GM23338 (cell line): ENCODE data around the gene PSMB10. TPM values are rescaled to one million over a fixed set of nuclear protein-coding genes. Genes with fewer than 3 reads are reported as not detected.

ENCODE experiments used
- CREB1 ChIP-seq: fragments of 250-450 bp; sonication (Bioruptor Pico); IDR thresholded peaks from 2 replicates; pipeline ENCODE4 v1.5.0; 2020; ENCODE audit warnings: low read depth, mild to moderate bottlenecking, moderate library complexity
- EZH2phosphoT487 ChIP-seq: fragments of 200-600 bp; sonication (generic); IDR thresholded peaks from one replicate; pipeline ENCODE4 v1.8.1; 2018; ENCODE audit warnings: antibody characterized with exemption; ENCODE audit not compliant: unreplicated experiment
- NANOG ChIP-seq: IDR thresholded peaks from 2 replicates; pipeline ENCODE4 v1.6.1; 2016; ENCODE audit warnings: antibody characterized with exemption, borderline replicate concordance
- STAT1 ChIP-seq: IDR thresholded peaks from one replicate; pipeline ENCODE4 v1.6.1; 2016; ENCODE audit warnings: antibody characterized with exemption; ENCODE audit not compliant: unreplicated experiment
- ZNF114 ChIP-seq: fragments of 250-450 bp; sonication (Bioruptor Pico); IDR thresholded peaks from 2 replicates; pipeline ENCODE4 v1.5.0; 2020; ENCODE audit warnings: mild to moderate bottlenecking, moderate library complexity
- ZNF331 ChIP-seq: fragments of 250-450 bp; sonication (Bioruptor Pico); IDR thresholded peaks from 2 replicates; pipeline ENCODE4 v1.5.0; 2020; ENCODE audit warnings: low read depth, mild to moderate bottlenecking, moderate library complexity
- polyA plus RNA-seq: library from polyadenylated mRNA; unstranded; fragments of >200 nt; fragmentation: Nextera tagmentation; extraction: Ambion mirVana; gene quantifications from 2 replicates; pipeline ENCODE4 v1.2.1, GENCODE V29; 2016
- total RNA-seq: library from RNA; depleted of rRNA; stranded (reverse); fragments of >200 nt; shearing (Covaris generic); gene quantifications from 2 replicates; pipeline ENCODE4 v1.2.3, GENCODE V29; 2014
- TF ChIP-seq, protein P1 (sequence below): fragments of 250-450 bp; sonication (Bioruptor Pico); IDR thresholded peaks from 2 replicates; pipeline ENCODE4 v1.5.0; 2020; ENCODE audit warnings: mild to moderate bottlenecking, moderate library complexity
- TF ChIP-seq, protein P2 (sequence below): IDR thresholded peaks from 2 replicates; pipeline ENCODE4 v1.6.1; 2016; ENCODE audit warnings: antibody characterized with exemption
- TF ChIP-seq, protein P3 (sequence below): IDR thresholded peaks from one replicate; pipeline ENCODE4 v1.6.1; 2018; ENCODE audit warnings: antibody characterized with exemption; ENCODE audit not compliant: unreplicated experiment

The PSMB10 gene
- total and polyA plus RNA-seq, 2 experiments from 2014 or later, result 27.5 to 114 TPM

DNA sequence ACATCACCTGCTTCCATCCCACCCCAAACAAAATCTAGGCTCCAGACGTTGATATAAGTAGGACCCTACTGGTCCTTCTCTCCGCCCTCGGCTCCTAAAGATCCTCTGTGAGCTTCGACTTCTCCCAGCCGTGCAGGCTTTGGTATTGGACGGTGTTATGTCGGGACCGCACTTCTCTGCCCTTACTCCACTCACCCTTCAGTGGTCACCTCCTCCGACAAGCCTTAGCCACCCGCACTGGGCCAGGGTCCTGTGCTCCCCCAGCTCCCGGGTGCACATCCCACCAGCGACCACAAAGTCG lies 1.6 kb downstream of the PSMB10 start (continued):
- TF ChIP-seq, protein P1, sequence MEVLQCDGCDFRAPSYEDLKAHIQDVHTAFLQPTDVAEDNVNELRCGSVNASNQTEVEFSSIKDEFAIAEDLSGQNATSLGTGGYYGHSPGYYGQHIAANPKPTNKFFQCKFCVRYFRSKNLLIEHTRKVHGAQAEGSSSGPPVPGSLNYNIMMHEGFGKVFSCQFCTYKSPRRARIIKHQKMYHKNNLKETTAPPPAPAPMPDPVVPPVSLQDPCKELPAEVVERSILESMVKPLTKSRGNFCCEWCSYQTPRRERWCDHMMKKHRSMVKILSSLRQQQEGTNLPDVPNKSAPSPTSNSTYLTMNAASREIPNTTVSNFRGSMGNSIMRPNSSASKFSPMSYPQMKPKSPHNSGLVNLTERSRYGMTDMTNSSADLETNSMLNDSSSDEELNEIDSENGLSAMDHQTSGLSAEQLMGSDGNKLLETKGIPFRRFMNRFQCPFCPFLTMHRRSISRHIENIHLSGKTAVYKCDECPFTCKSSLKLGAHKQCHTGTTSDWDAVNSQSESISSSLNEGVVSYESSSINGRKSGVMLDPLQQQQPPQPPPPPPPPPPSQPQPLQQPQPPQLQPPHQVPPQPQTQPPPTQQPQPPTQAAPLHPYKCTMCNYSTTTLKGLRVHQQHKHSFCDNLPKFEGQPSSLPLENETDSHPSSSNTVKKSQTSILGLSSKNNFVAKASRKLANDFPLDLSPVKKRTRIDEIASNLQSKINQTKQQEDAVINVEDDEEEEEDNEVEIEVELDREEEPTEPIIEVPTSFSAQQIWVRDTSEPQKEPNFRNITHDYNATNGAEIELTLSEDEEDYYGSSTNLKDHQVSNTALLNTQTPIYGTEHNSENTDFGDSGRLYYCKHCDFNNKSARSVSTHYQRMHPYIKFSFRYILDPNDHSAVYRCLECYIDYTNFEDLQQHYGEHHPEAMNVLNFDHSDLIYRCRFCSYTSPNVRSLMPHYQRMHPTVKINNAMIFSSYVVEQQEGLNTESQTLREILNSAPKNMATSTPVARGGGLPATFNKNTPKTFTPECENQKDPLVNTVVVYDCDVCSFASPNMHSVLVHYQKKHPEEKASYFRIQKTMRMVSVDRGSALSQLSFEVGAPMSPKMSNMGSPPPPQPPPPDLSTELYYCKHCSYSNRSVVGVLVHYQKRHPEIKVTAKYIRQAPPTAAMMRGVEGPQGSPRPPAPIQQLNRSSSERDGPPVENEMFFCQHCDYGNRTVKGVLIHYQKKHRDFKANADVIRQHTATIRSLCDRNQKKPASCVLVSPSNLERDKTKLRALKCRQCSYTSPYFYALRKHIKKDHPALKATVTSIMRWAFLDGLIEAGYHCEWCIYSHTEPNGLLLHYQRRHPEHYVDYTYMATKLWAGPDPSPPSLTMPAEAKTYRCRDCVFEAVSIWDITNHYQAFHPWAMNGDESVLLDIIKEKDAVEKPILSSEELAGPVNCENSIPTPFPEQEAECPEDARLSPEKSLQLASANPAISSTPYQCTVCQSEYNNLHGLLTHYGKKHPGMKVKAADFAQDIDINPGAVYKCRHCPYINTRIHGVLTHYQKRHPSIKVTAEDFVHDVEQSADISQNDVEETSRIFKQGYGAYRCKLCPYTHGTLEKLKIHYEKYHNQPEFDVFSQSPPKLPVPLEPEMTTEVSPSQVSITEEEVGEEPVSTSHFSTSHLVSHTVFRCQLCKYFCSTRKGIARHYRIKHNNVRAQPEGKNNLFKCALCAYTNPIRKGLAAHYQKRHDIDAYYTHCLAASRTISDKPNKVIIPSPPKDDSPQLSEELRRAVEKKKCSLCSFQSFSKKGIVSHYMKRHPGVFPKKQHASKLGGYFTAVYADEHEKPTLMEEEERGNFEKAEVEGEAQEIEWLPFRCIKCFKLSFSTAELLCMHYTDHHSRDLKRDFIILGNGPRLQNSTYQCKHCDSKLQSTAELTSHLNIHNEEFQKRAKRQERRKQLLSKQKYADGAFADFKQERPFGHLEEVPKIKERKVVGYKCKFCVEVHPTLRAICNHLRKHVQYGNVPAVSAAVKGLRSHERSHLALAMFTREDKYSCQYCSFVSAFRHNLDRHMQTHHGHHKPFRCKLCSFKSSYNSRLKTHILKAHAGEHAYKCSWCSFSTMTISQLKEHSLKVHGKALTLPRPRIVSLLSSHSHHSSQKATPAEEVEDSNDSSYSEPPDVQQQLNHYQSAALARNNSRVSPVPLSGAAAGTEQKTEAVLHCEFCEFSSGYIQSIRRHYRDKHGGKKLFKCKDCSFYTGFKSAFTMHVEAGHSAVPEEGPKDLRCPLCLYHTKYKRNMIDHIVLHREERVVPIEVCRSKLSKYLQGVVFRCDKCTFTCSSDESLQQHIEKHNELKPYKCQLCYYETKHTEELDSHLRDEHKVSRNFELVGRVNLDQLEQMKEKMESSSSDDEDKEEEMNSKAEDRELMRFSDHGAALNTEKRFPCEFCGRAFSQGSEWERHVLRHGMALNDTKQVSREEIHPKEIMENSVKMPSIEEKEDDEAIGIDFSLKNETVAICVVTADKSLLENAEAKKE, result no peak
- no peak for TF ChIP-seq NANOG
- TF ChIP-seq EZH2phosphoT487, result no peak
- no peak for TF ChIP-seq ZNF114 (CRISPR knock-in tag)
- TF ChIP-seq, protein P2, sequence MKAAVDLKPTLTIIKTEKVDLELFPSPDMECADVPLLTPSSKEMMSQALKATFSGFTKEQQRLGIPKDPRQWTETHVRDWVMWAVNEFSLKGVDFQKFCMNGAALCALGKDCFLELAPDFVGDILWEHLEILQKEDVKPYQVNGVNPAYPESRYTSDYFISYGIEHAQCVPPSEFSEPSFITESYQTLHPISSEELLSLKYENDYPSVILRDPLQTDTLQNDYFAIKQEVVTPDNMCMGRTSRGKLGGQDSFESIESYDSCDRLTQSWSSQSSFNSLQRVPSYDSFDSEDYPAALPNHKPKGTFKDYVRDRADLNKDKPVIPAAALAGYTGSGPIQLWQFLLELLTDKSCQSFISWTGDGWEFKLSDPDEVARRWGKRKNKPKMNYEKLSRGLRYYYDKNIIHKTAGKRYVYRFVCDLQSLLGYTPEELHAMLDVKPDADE, result no peak
- TF ChIP-seq, protein P3, sequence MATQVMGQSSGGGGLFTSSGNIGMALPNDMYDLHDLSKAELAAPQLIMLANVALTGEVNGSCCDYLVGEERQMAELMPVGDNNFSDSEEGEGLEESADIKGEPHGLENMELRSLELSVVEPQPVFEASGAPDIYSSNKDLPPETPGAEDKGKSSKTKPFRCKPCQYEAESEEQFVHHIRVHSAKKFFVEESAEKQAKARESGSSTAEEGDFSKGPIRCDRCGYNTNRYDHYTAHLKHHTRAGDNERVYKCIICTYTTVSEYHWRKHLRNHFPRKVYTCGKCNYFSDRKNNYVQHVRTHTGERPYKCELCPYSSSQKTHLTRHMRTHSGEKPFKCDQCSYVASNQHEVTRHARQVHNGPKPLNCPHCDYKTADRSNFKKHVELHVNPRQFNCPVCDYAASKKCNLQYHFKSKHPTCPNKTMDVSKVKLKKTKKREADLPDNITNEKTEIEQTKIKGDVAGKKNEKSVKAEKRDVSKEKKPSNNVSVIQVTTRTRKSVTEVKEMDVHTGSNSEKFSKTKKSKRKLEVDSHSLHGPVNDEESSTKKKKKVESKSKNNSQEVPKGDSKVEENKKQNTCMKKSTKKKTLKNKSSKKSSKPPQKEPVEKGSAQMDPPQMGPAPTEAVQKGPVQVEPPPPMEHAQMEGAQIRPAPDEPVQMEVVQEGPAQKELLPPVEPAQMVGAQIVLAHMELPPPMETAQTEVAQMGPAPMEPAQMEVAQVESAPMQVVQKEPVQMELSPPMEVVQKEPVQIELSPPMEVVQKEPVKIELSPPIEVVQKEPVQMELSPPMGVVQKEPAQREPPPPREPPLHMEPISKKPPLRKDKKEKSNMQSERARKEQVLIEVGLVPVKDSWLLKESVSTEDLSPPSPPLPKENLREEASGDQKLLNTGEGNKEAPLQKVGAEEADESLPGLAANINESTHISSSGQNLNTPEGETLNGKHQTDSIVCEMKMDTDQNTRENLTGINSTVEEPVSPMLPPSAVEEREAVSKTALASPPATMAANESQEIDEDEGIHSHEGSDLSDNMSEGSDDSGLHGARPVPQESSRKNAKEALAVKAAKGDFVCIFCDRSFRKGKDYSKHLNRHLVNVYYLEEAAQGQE, result no peak
- no peak for TF ChIP-seq STAT1
- no peak for TF ChIP-seq CREB1 (CRISPR knock-in tag)
- no peak for TF ChIP-seq ZNF331 (CRISPR knock-in tag)
